ENCODE measurements around the gene SKAP1. TPM values are rescaled to one million over a fixed set of nuclear protein-coding genes. Genes with fewer than 3 reads are reported as not detected.

Gene SKAP1
- total RNA-seq, 1 donor from 2014 or later: not detected

DNA sequence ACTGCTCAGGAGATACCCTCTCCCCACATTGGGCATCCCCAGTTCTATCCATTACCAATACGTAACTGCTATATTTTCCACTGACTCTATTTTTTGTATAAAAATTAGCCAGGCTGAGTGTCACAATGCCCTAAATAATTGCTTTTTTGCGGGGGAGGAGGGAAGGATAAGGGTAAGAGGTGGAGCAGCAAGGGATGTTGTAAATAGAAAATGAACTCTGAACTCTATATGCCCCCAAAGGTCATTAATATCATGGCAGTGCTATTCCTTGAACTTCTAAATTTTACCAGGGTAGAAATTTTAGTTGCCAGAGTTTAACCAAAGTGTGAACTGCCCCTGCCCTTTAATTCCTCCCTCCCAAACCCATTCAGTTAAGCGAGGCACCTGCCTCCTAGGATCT lies 118.7 kb downstream of the SKAP1 start:
- H3K4me3 Mint-ChIP-seq (ENCODE audit: unreplicated experiment): no peak overlapping the region
- no peak for TF ChIP-seq EZH2 (IDR thresholded peaks at IDR 0.05; ENCODE audit: insufficient read depth, low read length)
- TF ChIP-seq, protein P1, sequence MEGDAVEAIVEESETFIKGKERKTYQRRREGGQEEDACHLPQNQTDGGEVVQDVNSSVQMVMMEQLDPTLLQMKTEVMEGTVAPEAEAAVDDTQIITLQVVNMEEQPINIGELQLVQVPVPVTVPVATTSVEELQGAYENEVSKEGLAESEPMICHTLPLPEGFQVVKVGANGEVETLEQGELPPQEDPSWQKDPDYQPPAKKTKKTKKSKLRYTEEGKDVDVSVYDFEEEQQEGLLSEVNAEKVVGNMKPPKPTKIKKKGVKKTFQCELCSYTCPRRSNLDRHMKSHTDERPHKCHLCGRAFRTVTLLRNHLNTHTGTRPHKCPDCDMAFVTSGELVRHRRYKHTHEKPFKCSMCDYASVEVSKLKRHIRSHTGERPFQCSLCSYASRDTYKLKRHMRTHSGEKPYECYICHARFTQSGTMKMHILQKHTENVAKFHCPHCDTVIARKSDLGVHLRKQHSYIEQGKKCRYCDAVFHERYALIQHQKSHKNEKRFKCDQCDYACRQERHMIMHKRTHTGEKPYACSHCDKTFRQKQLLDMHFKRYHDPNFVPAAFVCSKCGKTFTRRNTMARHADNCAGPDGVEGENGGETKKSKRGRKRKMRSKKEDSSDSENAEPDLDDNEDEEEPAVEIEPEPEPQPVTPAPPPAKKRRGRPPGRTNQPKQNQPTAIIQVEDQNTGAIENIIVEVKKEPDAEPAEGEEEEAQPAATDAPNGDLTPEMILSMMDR (IDR thresholded peaks at IDR 0.05; ENCODE audit: insufficient read depth, low read depth, low read length): no peak
- H3K4me2 ChIP-seq (ENCODE audit: low read length): no peak overlapping the region
- H3K36me3 ChIP-seq (ENCODE audit: insufficient read depth, low read length): no peaks in the 10 kb centered on the region
- H4K20me1 ChIP-seq (ENCODE audit: insufficient read depth, low read length): no peaks in the 10 kb centered on the region
- no peaks in the 10 kb centered on the region for H3K4me1 ChIP-seq (ENCODE audit: insufficient read depth, low read length)
- FAIRE-seq (no peak), DNase-seq (ENCODE audit: low read depth) (no peak)
- H3K36me3 Mint-ChIP-seq (ENCODE audit: low read depth, unreplicated experiment): no peaks in the 10 kb centered on the region
- H3K9me3 ChIP-seq (ENCODE audit: insufficient read depth, low read depth, low read length): no peaks in the 10 kb centered on the region
- no peaks in the 10 kb centered on the region for H3K4me1 Mint-ChIP-seq (ENCODE audit: low read depth, unreplicated experiment)
- no peak overlapping the region for H3K27ac ChIP-seq (ENCODE audit: low read depth, low read length)
- H3K4me3 ChIP-seq (ENCODE audit: insufficient read depth, low read depth, low read length): no peak overlapping the region
- H2AFZ ChIP-seq (ENCODE audit: low read depth, low read length): no peak overlapping the region
- H3K9ac ChIP-seq (ENCODE audit: low read length): no peak overlapping the region
- H3K27ac Mint-ChIP-seq (ENCODE audit: unreplicated experiment): no peak overlapping the region
- H3K27me3 Mint-ChIP-seq (ENCODE audit: low read depth, unreplicated experiment): peaks cover 47% of the 10 kb centered on the region
- H3K27me3 ChIP-seq (ENCODE audit: insufficient read depth, low read length): peaks cover 87% of the 10 kb centered on the region
- no peaks in the 10 kb centered on the region for H3K79me2 ChIP-seq (ENCODE audit: insufficient read depth, low read length)
- H3K9me3 Mint-ChIP-seq (ENCODE audit: unreplicated experiment): no peaks in the 10 kb centered on the region

DNA sequence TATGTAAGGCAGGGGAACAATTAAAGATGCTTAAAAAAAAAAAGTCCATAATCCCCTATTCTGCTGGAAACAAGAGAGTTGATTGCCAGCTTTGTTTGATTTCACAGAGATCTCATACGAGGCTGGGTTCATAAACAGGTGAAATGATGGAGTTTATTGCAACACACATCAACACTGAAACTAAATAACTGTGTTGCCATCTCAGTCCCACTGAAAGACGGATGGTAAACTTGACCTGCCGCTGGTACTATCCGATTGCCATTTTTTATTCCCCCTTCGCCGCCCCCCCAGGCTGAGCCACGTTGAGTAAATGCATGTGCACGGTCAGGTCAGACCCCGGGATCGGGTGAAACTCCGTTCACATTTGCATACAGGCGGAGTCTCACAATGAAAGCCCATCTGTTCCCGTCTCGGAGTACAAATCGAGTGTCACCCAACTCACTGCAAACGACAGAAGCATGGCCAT lies 119.2 kb downstream of the SKAP1 start:
- H4K20me1 ChIP-seq (ENCODE audit: insufficient read depth, low read length): no peaks in the 10 kb centered on the region
- H3K27ac ChIP-seq (ENCODE audit: low read depth, low read length): no peak overlapping the region
- Mint-ChIP-seq H3K4me1 (ENCODE audit: low read depth, unreplicated experiment) (no peaks in the 10 kb centered on the region), H3K36me3 (ENCODE audit: low read depth, unreplicated experiment) (no peaks in the 10 kb centered on the region), H3K9me3 (ENCODE audit: unreplicated experiment) (no peaks in the 10 kb centered on the region), H3K27me3 (ENCODE audit: low read depth, unreplicated experiment) (peaks cover 45% of the 10 kb centered on the region), H3K27ac (ENCODE audit: unreplicated experiment) (no peak overlapping the region), H3K4me3 (ENCODE audit: unreplicated experiment) (no peak overlapping the region)
- peaks cover 86% of the 10 kb centered on the region for H3K27me3 ChIP-seq (ENCODE audit: insufficient read depth, low read length)
- no peak overlapping the region for H3K9ac ChIP-seq (ENCODE audit: low read length)
- H3K9me3 ChIP-seq (ENCODE audit: insufficient read depth, low read depth, low read length): no peaks in the 10 kb centered on the region
- H3K4me3 ChIP-seq (ENCODE audit: insufficient read depth, low read depth, low read length): no peak overlapping the region
- TF ChIP-seq, protein P1 (IDR thresholded peaks at IDR 0.05; ENCODE audit: insufficient read depth, low read depth, low read length): no peak
- peak; percentile 70 for TF ChIP-seq EZH2 (IDR thresholded peaks at IDR 0.05; ENCODE audit: insufficient read depth, low read length)
- FAIRE-seq (no peak), DNase-seq (ENCODE audit: low read depth) (no peak)
- no peaks in the 10 kb centered on the region for H3K4me1 ChIP-seq (ENCODE audit: insufficient read depth, low read length)
- H2AFZ ChIP-seq (ENCODE audit: low read depth, low read length): no peak overlapping the region
- H3K36me3 ChIP-seq (ENCODE audit: insufficient read depth, low read length): no peaks in the 10 kb centered on the region
- H3K4me2 ChIP-seq (ENCODE audit: low read length): no peak overlapping the region
- no peaks in the 10 kb centered on the region for H3K79me2 ChIP-seq (ENCODE audit: insufficient read depth, low read length)

DNA sequence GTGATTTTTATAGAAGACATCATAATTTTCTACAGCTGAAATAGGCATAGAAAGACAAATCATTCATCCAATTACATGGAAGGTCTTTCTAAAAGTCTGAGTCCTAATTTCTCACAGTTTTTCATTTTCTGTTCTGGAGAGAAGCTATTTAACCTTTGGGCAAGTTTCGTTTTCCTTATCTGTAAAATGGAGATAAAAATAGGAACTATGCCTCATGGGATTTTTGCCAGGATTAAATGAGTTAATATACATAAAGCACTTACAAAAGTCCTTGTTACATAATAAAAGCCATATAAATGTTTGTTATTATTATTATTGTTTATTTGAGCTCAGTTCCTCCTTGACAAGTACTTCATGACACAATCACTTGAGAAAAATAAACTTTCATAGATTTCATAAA lies 121.4 kb downstream of the SKAP1 start:
- Mint-ChIP-seq H3K36me3 (ENCODE audit: low read depth, unreplicated experiment) (no peaks in the 10 kb centered on the region), H3K9me3 (ENCODE audit: unreplicated experiment) (no peaks in the 10 kb centered on the region), H3K4me3 (ENCODE audit: unreplicated experiment) (no peak overlapping the region), H3K27ac (ENCODE audit: unreplicated experiment) (no peak overlapping the region), H3K27me3 (ENCODE audit: low read depth, unreplicated experiment) (peaks cover 53% of the 10 kb centered on the region), H3K4me1 (ENCODE audit: low read depth, unreplicated experiment) (no peaks in the 10 kb centered on the region)
- H3K4me1 ChIP-seq (ENCODE audit: insufficient read depth, low read length): no peaks in the 10 kb centered on the region
- no peak overlapping the region for H2AFZ ChIP-seq (ENCODE audit: low read depth, low read length)
- H3K36me3 ChIP-seq (ENCODE audit: insufficient read depth, low read length): no peaks in the 10 kb centered on the region
- H3K79me2 ChIP-seq (ENCODE audit: insufficient read depth, low read length): no peaks in the 10 kb centered on the region
- peaks cover 88% of the 10 kb centered on the region for H3K27me3 ChIP-seq (ENCODE audit: insufficient read depth, low read length)
- H3K27ac ChIP-seq (ENCODE audit: low read depth, low read length): no peak overlapping the region
- H4K20me1 ChIP-seq (ENCODE audit: insufficient read depth, low read length): no peaks in the 10 kb centered on the region
- DNase-seq (ENCODE audit: low read depth) (no peak), FAIRE-seq (no peak)
- no peak overlapping the region for H3K9ac ChIP-seq (ENCODE audit: low read length)
- no peak for TF ChIP-seq EZH2 (IDR thresholded peaks at IDR 0.05; ENCODE audit: insufficient read depth, low read length)
- TF ChIP-seq, protein P1 (IDR thresholded peaks at IDR 0.05; ENCODE audit: insufficient read depth, low read depth, low read length): no peak
- no peak overlapping the region for H3K4me3 ChIP-seq (ENCODE audit: insufficient read depth, low read depth, low read length)
- H3K4me2 ChIP-seq (ENCODE audit: low read length): no peak overlapping the region
- no peaks in the 10 kb centered on the region for H3K9me3 ChIP-seq (ENCODE audit: insufficient read depth, low read depth, low read length)
